Measurements from ENCODE around the gene ABCA8. TPM values are rescaled to one million over a fixed set of nuclear protein-coding genes. Genes with fewer than 3 reads are reported as not detected.

ABCA8 gene
- total RNA-seq, 1 experiment from 2014 or later: not detected

DNA sequence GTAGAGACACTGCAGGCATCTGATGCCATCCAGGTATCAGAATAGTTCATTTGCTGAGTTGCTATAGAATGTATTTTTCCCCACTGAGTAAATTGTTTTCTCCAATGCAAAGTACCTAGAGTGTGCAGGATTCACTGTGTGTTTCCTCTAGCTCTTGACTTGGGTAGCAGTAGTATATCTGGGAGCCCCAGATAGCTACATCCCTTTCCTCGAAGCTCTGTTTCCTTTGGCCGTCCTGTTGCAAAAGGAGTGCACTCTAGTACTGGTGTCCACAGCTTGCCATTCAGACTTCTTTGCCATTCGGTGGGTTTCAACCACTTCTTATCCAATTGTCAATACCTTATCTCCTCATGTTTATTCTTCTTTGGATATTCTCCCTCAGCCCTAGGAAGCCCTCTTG lies 12.8 kb downstream of the ABCA8 start:
- TF ChIP-seq, protein P1, sequence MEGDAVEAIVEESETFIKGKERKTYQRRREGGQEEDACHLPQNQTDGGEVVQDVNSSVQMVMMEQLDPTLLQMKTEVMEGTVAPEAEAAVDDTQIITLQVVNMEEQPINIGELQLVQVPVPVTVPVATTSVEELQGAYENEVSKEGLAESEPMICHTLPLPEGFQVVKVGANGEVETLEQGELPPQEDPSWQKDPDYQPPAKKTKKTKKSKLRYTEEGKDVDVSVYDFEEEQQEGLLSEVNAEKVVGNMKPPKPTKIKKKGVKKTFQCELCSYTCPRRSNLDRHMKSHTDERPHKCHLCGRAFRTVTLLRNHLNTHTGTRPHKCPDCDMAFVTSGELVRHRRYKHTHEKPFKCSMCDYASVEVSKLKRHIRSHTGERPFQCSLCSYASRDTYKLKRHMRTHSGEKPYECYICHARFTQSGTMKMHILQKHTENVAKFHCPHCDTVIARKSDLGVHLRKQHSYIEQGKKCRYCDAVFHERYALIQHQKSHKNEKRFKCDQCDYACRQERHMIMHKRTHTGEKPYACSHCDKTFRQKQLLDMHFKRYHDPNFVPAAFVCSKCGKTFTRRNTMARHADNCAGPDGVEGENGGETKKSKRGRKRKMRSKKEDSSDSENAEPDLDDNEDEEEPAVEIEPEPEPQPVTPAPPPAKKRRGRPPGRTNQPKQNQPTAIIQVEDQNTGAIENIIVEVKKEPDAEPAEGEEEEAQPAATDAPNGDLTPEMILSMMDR (conservative IDR thresholded peaks at IDR 0.05): no peak
- Histone ChIP-seq H3K4ac (ENCODE audit: low read depth, low read length) (no peak overlapping the region), H4K5ac (ENCODE audit: insufficient read length, low read depth, low read length) (no peak overlapping the region), H3K4me1 (ENCODE audit: insufficient read depth, low read length) (no peaks in the 10 kb centered on the region), H4K91ac (ENCODE audit: insufficient read length, low read depth, low read length) (no peak overlapping the region), H3K18ac (ENCODE audit: insufficient read length, low read depth, low read length) (no peak overlapping the region), H3T11ph (ENCODE audit: low read length) (no peak overlapping the region), H3K9me3 (ENCODE audit: control insufficient read depth, low read depth, low read length) (no peaks in the 10 kb centered on the region), H3K23me2 (ENCODE audit: insufficient read length, low read depth, low read length, poor library complexity, severe bottlenecking) (no peaks in the 10 kb centered on the region), H3K79me2 (ENCODE audit: insufficient read depth, low read length) (no peaks in the 10 kb centered on the region), H4K8ac (replicated peaks; ENCODE audit: insufficient read length, low read depth, low read length) (no peak overlapping the region), H3K27me3 (ENCODE audit: insufficient read depth, low read length) (no peaks in the 10 kb centered on the region), H4K20me1 (ENCODE audit: control insufficient read depth, insufficient read depth, insufficient read length) (no peaks in the 10 kb centered on the region), H2BK5ac (ENCODE audit: insufficient read length, low read length) (no peak overlapping the region), H2BK20ac (ENCODE audit: low read depth, low read length, poor library complexity, severe bottlenecking) (no peak overlapping the region), H3K79me1 (ENCODE audit: insufficient read depth, low read depth, low read length, poor library complexity, severe bottlenecking) (no peaks in the 10 kb centered on the region), H2AK5ac (ENCODE audit: insufficient read length, low read length) (no peak overlapping the region), H2BK120ac (ENCODE audit: low read depth, low read length, poor library complexity, severe bottlenecking) (no peak overlapping the region), H3K56ac (ENCODE audit: insufficient read length, low read depth, low read length) (no peak overlapping the region), H3K9ac (ENCODE audit: extremely low read depth, insufficient read length, low read length) (no peak overlapping the region), H2BK12ac (ENCODE audit: insufficient read length, low read depth, low read length) (no peak overlapping the region), H3K27ac (ENCODE audit: insufficient read length, low read depth, low read length) (no peak overlapping the region), H3K14ac (ENCODE audit: insufficient read depth, low read length) (no peak overlapping the region), H3K23ac (ENCODE audit: insufficient read length, low read depth, low read length) (no peak overlapping the region), H2AFZ (ENCODE audit: low read length) (no peak overlapping the region), H2BK15ac (ENCODE audit: low read depth, low read length) (no peak overlapping the region), H3K4me2 (ENCODE audit: insufficient read depth, insufficient read length, low read length) (no peak overlapping the region)
- Mint-ChIP-seq H3K4me3 (no peak overlapping the region), H3K9me3 (0 out of 5 replicates have a peak, but pooled peaks cover 0 to 3% of the 10 kb centered on the region in 2 experiments), H3K27me3 (ENCODE audit: low read depth) (no peaks in the 10 kb centered on the region), H3K27ac (no peak overlapping the region), H3K36me3 (ENCODE audit: insufficient read depth in 1 of 3, low read depth in 3 of 3) (no peaks in the 10 kb centered on the region), H3K4me1 (no peaks in the 10 kb centered on the region)
- DNase-seq: no peak
- WGBS (ENCODE audit: extremely low coverage, insufficient read length, low lambda C conversion rate): no CpG with 5 or more reads among the region's 3 CpGs

Measured in H9 (cell line).